Activated B cell treated with CpG ODN at 0.5 μM for 24 hours (primary cell): ENCODE results near the gene NKD2. TPM values are rescaled to one million over a fixed set of nuclear protein-coding genes. Genes with fewer than 3 reads are reported as not detected.

Experiments used
- ATAC-seq: fragments of 200-7000 bp; cut with Tn5 transposase; one replicate; pipeline ENCODE4 v1.10.0; 2021; ENCODE audit warnings: low read depth, mild to moderate bottlenecking, moderate library complexity
- CTCF ChIA-PET: fragments of 350-600 bp; sonication (Branson Sonifier 250); formaldehyde crosslinking; loops from one replicate; lab custom pipeline; 2021; ENCODE audit warnings: antibody characterized with exemption; lab: Charles Lee
- POLR2A ChIA-PET: fragments of 350-600 bp; sonication (Branson Sonifier 250); formaldehyde crosslinking; loops from one replicate; lab custom pipeline; 2021; ENCODE audit warnings: antibody characterized with exemption; lab: Charles Lee
- DNase-seq: peaks from one replicate; pipeline ENCODE4 v3.0.0; 2022
- H3K27ac Mint-ChIP-seq: one replicate; pipeline ENCODE4 v1.8.0; 2020; ENCODE audit warnings: mixed read lengths
- H3K27me3 Mint-ChIP-seq: one replicate; pipeline ENCODE4 v1.8.0; 2021; ENCODE audit warnings: mixed read lengths
- H3K36me3 Mint-ChIP-seq: one replicate; pipeline ENCODE4 v1.8.0; 2021; ENCODE audit warnings: low read depth, mixed read lengths
- H3K4me1 Mint-ChIP-seq: one replicate; pipeline ENCODE4 v1.8.0; 2021; ENCODE audit warnings: mixed read lengths
- H3K4me3 Mint-ChIP-seq: one replicate; pipeline ENCODE4 v1.8.0; 2020; ENCODE audit warnings: mild to moderate bottlenecking, mixed read lengths
- H3K9me3 Mint-ChIP-seq: one replicate; pipeline ENCODE4 v1.8.0; 2020; ENCODE audit warnings: mixed read lengths
- CTCF ChIP-seq: fragments of 200-600 bp; IDR thresholded peaks from one replicate; pipeline ENCODE4 v1.8.0; 2022; ENCODE audit warnings: antibody characterized with exemption, mild to moderate bottlenecking
- intact Hi-C: fragments of 100-400 bp; cut with micrococcal nuclease; formaldehyde crosslinking; loops from one replicate; pipeline ENCODE4 v1.15.1; 2024
- total RNA-seq: library from RNA; stranded (reverse); gene quantifications from 2 replicates; pipeline ENCODE4 v1.2.3, GENCODE V29; 2022

NKD2 gene
- total RNA-seq, 1 donor from 2014 or later = 0.16 TPM

- Mint-ChIP-seq H3K4me3 (no peak overlapping the region), H3K9me3 (no peaks in the 10 kb centered on the region), H3K27me3 (no peaks in the 10 kb centered on the region), H3K4me1 (no peaks in the 10 kb centered on the region), H3K27ac (no peak overlapping the region), H3K36me3 (peaks cover 16% of the 10 kb centered on the region)
- ChIA-PET CTCF (no interaction called here), POLR2A (no interaction called here)
- ATAC-seq (no peak), DNase-seq (no peak)
- no peak for TF ChIP-seq CTCF
- intact Hi-C loops = no loop called here
These were observed 66.4 kb downstream of the NKD2 start for GRCh38 chr5:1074816-1075554.

GRCh38 chr5:1075555-1075881, 66.9 kb downstream of the NKD2 start:
- H3K4me3 Mint-ChIP-seq = no peak overlapping the region
- H3K27me3 Mint-ChIP-seq = no peaks in the 10 kb centered on the region
- no peaks in the 10 kb centered on the region for H3K4me1 Mint-ChIP-seq
- H3K36me3 Mint-ChIP-seq = peaks cover 16% of the 10 kb centered on the region
- DNase-seq (no peak), ATAC-seq (no peak)
- ChIA-PET POLR2A (no interaction called here), CTCF (no interaction called here)
- H3K27ac Mint-ChIP-seq = no peak overlapping the region
- no peaks in the 10 kb centered on the region for H3K9me3 Mint-ChIP-seq
- intact Hi-C loops = no loop called here
- TF ChIP-seq CTCF = no peak

GRCh38 chr5:1075931-1076330, 67.3 kb downstream of the NKD2 start:
- intact Hi-C loops = no loop called here
- no peak overlapping the region for H3K4me3 Mint-ChIP-seq
- POLR2A ChIA-PET = no interaction called here
- H3K27ac Mint-ChIP-seq = no peak overlapping the region
- no peaks in the 10 kb centered on the region for H3K27me3 Mint-ChIP-seq
- H3K36me3 Mint-ChIP-seq = peaks cover 19% of the 10 kb centered on the region
- CTCF ChIA-PET = no interaction called here
- no peak for ATAC-seq
- no peaks in the 10 kb centered on the region for H3K9me3 Mint-ChIP-seq
- no peak for DNase-seq
- no peak for TF ChIP-seq CTCF
- no peaks in the 10 kb centered on the region for H3K4me1 Mint-ChIP-seq

GRCh38 chr5:1076406-1076805, 67.8 kb downstream of the NKD2 start:
- Mint-ChIP-seq H3K4me3 (no peak overlapping the region), H3K36me3 (peaks cover 24% of the 10 kb centered on the region), H3K27ac (no peak overlapping the region), H3K27me3 (no peaks in the 10 kb centered on the region), H3K4me1 (no peaks in the 10 kb centered on the region), H3K9me3 (no peaks in the 10 kb centered on the region)
- no peak for TF ChIP-seq CTCF
- POLR2A ChIA-PET = no interaction called here
- ATAC-seq = no peak
- intact Hi-C loops = no loop called here
- CTCF ChIA-PET = no interaction called here
- DNase-seq = no peak

- no peak overlapping the region for H3K27ac Mint-ChIP-seq
- DNase-seq (no peak), ATAC-seq (no peak)
- H3K4me3 Mint-ChIP-seq = no peak overlapping the region
- ChIA-PET CTCF (no interaction called here), POLR2A (no interaction called here)
- intact Hi-C loops = no loop called here
- no peak for TF ChIP-seq CTCF
- no peaks in the 10 kb centered on the region for H3K27me3 Mint-ChIP-seq
- H3K9me3 Mint-ChIP-seq = no peaks in the 10 kb centered on the region
- H3K36me3 Mint-ChIP-seq = peaks cover 24% of the 10 kb centered on the region
- no peaks in the 10 kb centered on the region for H3K4me1 Mint-ChIP-seq
These were observed 68.4 kb downstream of the NKD2 start for GRCh38 chr5:1077026-1077425.
